Type B pancreatic cell (in vitro differentiated cells): ENCODE data around the gene GLTPD2. TPM values are rescaled to one million over a fixed set of nuclear protein-coding genes. Genes with fewer than 3 reads are reported as not detected.

Source experiments
- DNase-seq: peaks from one replicate; pipeline ENCODE4 v3.0.0; 2021; ENCODE audit warnings: mixed read lengths; ENCODE audit not compliant: unreplicated experiment; ENCODE audit errors: extremely low spot score
- H3K27ac Mint-ChIP-seq: 2 replicates; pipeline ENCODE4 v1.8.0; 2021; ENCODE audit warnings: mild to moderate bottlenecking, mixed read lengths
- H3K27me3 Mint-ChIP-seq: 2 replicates; pipeline ENCODE4 v1.8.0; 2021; ENCODE audit warnings: mixed read lengths
- H3K36me3 Mint-ChIP-seq: 2 replicates; pipeline ENCODE4 v1.8.0; 2021; ENCODE audit warnings: mixed read lengths
- H3K4me1 Mint-ChIP-seq: one replicate; pipeline ENCODE4 v1.8.0; 2021; ENCODE audit warnings: mixed read lengths; ENCODE audit not compliant: unreplicated experiment
- H3K4me3 Mint-ChIP-seq: 2 replicates; pipeline ENCODE4 v1.8.0; 2021; ENCODE audit warnings: mild to moderate bottlenecking, mixed read lengths
- H3K9me3 Mint-ChIP-seq: 2 replicates; pipeline ENCODE4 v1.8.0; 2021; ENCODE audit warnings: mixed read lengths
- total RNA-seq: library from RNA; stranded (reverse); gene quantifications from 2 replicates; pipeline ENCODE4 v1.2.1, GENCODE V29; 2021; ENCODE audit warnings: low replicate concordance
- TF ChIP-seq, protein P1 (sequence below): fragments of 200-600 bp; sonication (generic); conservative IDR thresholded peaks from 2 replicates; pipeline ENCODE4 v1.5.0; 2021; ENCODE audit warnings: antibody characterized with exemption, mild to moderate bottlenecking

GLTPD2 gene
- total RNA-seq, 1 donor from 2014 or later, result 4.7 TPM

DNA sequence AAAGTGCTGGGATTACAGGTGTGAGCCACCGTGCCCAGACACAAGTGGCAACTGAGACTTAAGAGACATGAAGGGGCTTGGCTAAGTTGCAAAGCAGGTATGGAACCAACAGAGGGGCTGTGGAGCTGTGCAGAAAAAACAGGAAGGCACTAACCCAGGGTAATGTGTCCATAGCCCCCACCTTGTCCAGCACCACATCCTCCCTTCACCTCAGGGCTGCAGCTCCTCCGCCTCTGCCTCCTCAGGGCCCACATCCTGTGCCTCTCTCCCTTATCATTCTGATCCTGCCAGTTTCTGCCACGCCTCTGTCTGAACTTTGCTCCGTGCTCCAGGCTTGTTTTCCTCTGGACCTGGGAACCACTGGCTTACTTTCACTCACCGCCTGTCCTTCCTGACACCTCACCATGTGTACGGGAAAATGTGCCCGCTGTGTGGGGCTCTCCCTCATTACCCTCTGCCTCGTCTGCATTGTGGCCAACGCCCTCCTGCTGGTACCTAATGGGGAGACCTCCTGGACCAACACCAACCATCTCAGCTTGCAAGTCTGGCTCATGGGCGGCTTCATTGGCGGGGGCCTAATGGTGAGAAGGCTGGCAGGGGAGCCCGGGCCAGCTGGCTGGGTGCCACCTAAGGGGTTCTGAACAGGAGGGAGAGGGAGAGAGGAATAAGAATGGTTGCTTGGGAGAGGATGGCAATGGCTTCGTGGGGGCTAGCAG is 17.1 kb upstream of the GLTPD2 start, which contains the start of gene TM4SF5:
Gene TM4SF5, plus strand, starts transcription at position 368 of the 716 bp plus-strand sequence. Its CDS starts 37 bp downstream, at position 405.
- Mint-ChIP-seq H3K36me3 (no peaks in the 10 kb centered on the region), H3K4me1 (no peaks in the 10 kb centered on the region), H3K4me3 (peak within 1 kb of the TSS; percentile 15), H3K27me3 (peaks cover 22% of the 10 kb centered on the region), H3K9me3 (no peaks in the 10 kb centered on the region), H3K27ac (peak within 1 kb of the TSS; percentile 53)
- DNase-seq, result no peak
- TF ChIP-seq, protein P1, sequence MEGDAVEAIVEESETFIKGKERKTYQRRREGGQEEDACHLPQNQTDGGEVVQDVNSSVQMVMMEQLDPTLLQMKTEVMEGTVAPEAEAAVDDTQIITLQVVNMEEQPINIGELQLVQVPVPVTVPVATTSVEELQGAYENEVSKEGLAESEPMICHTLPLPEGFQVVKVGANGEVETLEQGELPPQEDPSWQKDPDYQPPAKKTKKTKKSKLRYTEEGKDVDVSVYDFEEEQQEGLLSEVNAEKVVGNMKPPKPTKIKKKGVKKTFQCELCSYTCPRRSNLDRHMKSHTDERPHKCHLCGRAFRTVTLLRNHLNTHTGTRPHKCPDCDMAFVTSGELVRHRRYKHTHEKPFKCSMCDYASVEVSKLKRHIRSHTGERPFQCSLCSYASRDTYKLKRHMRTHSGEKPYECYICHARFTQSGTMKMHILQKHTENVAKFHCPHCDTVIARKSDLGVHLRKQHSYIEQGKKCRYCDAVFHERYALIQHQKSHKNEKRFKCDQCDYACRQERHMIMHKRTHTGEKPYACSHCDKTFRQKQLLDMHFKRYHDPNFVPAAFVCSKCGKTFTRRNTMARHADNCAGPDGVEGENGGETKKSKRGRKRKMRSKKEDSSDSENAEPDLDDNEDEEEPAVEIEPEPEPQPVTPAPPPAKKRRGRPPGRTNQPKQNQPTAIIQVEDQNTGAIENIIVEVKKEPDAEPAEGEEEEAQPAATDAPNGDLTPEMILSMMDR, result no peak

DNA sequence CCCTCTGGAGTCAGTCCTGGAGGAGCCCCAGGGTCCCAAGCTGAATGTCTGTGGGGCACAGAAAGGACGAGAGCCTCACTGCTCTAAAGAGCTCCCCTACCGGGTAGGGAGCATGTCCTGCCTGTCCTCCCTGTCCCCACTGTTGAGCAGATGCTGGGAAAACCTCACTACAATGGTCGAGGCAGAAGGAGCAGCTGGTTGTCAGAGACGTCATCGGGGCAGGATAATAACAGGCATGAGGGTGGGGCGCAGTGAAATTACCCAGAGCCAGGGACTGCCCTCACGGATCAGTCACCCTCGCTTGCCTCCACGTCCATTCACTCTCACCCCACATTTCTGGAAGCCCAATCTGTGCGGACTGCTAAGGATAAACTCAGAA is 16.5 kb upstream of the GLTPD2 start:
- no peaks in the 10 kb centered on the region for H3K9me3 Mint-ChIP-seq
- H3K4me1 Mint-ChIP-seq, result no peaks in the 10 kb centered on the region
- DNase-seq, result no peak
- peaks cover 22% of the 10 kb centered on the region for H3K27me3 Mint-ChIP-seq
- TF ChIP-seq, protein P1, result no peak
- H3K27ac Mint-ChIP-seq, result no peak overlapping the region
- H3K4me3 Mint-ChIP-seq, result no peak overlapping the region
- H3K36me3 Mint-ChIP-seq, result no peaks in the 10 kb centered on the region

DNA sequence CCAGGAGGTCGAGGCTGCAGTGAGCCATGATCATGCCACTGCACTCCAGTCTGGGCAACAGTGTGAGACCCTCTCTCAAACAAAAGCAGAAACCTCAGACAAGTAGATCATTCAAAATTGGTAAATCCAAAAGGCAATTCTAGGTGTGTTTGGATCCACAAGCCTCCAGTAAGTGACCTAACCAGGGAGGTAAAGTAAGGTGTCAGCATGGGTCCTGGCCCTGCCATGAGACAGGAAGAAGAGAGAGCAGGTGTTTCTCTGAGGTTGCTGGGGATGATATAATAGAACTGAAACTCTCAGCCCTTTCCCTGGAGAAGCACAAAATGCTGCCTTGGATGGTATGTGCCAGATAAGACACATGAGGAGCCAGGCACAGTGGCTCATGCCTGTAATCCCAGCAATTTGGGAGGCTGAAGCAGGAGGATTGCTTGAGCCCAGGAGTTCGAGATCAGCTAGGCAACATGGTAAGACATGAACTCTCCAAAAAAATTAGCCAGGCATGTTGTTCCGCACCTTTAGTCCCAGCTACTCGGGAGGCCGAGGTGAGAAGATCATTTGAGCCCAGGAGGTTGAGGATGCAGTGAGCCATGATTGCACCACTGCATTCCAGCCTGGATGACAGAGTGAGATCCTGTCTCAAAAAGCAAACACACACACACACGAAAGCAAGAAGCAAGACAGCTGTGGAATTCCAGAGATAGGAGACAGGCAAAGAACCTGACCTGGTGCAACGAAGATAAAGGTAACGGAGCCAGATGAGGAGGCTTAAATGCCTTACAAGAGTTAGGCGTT is 10.6 kb upstream of the GLTPD2 start:
- no peak overlapping the region for H3K4me3 Mint-ChIP-seq
- peaks cover 35% of the 10 kb centered on the region for H3K27me3 Mint-ChIP-seq
- no peak for DNase-seq
- no peaks in the 10 kb centered on the region for H3K4me1 Mint-ChIP-seq
- no peak overlapping the region for H3K27ac Mint-ChIP-seq
- H3K36me3 Mint-ChIP-seq, result no peaks in the 10 kb centered on the region
- H3K9me3 Mint-ChIP-seq, result no peaks in the 10 kb centered on the region
- TF ChIP-seq, protein P1, result no peak

DNA sequence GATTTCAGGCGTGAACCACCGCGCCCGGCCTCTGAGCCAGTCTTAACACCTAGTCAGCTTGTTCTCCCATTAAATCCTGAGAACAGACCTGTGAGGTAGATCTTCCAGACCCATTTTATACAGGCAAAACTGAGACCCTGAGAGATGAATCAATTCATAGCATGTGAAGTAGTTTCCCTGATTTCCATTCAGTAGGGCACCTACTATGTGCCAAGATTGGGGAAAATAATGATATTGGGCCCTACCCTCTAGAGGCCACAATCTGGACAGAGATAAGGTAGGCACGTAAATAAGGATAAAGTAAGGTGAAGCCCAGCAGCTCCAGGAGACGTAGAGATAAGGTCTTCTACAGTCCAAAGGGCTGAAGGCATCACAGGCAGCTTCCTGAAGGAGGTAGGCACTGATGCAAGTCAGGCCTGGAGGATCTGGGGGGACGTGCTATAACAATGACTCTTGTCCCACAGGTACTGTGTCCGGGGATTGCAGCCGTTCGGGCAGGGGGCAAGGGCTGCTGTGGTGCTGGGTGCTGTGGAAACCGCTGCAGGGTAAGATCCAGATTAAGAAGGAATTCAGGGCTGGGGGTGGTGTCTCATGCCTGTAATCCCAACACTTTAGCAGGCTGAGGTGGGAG is 8.3 kb upstream of the GLTPD2 start:
- Mint-ChIP-seq H3K36me3 (no peaks in the 10 kb centered on the region), H3K9me3 (no peaks in the 10 kb centered on the region), H3K4me3 (no peak overlapping the region), H3K27ac (peak overlapping the region; percentile 46), H3K27me3 (peaks cover 25% of the 10 kb centered on the region), H3K4me1 (no peaks in the 10 kb centered on the region)
- TF ChIP-seq, protein P1, result no peak
- DNase-seq, result no peak

GRCh38 chr17:4782652-4783051 is 6.1 kb upstream of the GLTPD2 start:
- no peak for DNase-seq
- H3K4me1 Mint-ChIP-seq, result peaks cover 5% of the 10 kb centered on the region
- no peaks in the 10 kb centered on the region for H3K36me3 Mint-ChIP-seq
- peaks cover 30% of the 10 kb centered on the region for H3K27me3 Mint-ChIP-seq
- no peaks in the 10 kb centered on the region for H3K9me3 Mint-ChIP-seq
- H3K27ac Mint-ChIP-seq, result no peak overlapping the region
- H3K4me3 Mint-ChIP-seq, result no peak overlapping the region
- TF ChIP-seq, protein P1, result no peak
